ENCODE results near the gene SDF2. TPM values are rescaled to one million over a fixed set of nuclear protein-coding genes. Genes with fewer than 3 reads are reported as not detected.
"Not testable (repeated sequence)": the region's sequence is repeated elsewhere in the genome, so short reads cannot be mapped to it uniquely, and the experiment has no call there.

SDF2 gene
- total RNA-seq, 1 donor from 2014 or later, result 57.8 TPM

- Mint-ChIP-seq H3K4me1 (ENCODE audit: low read depth) (no peaks in the 10 kb centered on the region), H3K36me3 (ENCODE audit: low read depth) (peaks cover 11% of the 10 kb centered on the region), H3K9me3 (ENCODE audit: low read depth) (no peaks in the 10 kb centered on the region), H3K27ac (ENCODE audit: unreplicated experiment) (no peak overlapping the region), H3K4me3 (ENCODE audit: unreplicated experiment) (no peak overlapping the region), H3K27me3 (ENCODE audit: low read depth) (no peaks in the 10 kb centered on the region)
- TF ChIP-seq, protein P1, sequence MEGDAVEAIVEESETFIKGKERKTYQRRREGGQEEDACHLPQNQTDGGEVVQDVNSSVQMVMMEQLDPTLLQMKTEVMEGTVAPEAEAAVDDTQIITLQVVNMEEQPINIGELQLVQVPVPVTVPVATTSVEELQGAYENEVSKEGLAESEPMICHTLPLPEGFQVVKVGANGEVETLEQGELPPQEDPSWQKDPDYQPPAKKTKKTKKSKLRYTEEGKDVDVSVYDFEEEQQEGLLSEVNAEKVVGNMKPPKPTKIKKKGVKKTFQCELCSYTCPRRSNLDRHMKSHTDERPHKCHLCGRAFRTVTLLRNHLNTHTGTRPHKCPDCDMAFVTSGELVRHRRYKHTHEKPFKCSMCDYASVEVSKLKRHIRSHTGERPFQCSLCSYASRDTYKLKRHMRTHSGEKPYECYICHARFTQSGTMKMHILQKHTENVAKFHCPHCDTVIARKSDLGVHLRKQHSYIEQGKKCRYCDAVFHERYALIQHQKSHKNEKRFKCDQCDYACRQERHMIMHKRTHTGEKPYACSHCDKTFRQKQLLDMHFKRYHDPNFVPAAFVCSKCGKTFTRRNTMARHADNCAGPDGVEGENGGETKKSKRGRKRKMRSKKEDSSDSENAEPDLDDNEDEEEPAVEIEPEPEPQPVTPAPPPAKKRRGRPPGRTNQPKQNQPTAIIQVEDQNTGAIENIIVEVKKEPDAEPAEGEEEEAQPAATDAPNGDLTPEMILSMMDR (IDR thresholded peaks at IDR 0.05), result no peak
- DNase-seq (ENCODE audit: low spot score), result no peak
Measured at GRCh38 chr17:28610376-28610775, 51.3 kb downstream of the SDF2 start.

DNA sequence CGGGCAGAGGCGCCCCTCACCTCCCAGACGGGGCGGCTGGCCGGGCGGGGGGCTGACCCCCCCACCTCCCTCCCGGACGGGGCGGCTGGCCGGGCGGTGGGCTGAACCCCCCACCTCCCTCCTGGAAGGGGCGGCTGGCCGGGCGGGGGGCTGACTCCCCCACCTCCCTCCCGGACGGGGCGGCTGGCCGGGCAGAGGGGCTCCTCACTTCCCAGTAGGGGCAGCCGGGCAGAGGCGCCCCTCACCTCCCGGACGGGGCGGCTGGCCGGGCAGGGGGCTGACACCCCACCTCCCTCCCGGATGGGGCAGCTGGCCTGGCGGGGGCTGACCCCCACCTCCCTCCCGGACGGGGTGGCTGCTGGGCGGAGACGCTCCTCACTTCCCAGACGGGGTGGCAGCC, 57.7 kb downstream of the SDF2 start:
- not testable (repeated sequence) for H3K4me1 Mint-ChIP-seq (ENCODE audit: low read depth); DNase-seq (ENCODE audit: low spot score); H3K9me3 Mint-ChIP-seq (ENCODE audit: low read depth); H3K4me3 Mint-ChIP-seq (ENCODE audit: unreplicated experiment); H3K27ac Mint-ChIP-seq (ENCODE audit: unreplicated experiment); H3K27me3 Mint-ChIP-seq (ENCODE audit: low read depth); H3K36me3 Mint-ChIP-seq (ENCODE audit: low read depth)

DNA sequence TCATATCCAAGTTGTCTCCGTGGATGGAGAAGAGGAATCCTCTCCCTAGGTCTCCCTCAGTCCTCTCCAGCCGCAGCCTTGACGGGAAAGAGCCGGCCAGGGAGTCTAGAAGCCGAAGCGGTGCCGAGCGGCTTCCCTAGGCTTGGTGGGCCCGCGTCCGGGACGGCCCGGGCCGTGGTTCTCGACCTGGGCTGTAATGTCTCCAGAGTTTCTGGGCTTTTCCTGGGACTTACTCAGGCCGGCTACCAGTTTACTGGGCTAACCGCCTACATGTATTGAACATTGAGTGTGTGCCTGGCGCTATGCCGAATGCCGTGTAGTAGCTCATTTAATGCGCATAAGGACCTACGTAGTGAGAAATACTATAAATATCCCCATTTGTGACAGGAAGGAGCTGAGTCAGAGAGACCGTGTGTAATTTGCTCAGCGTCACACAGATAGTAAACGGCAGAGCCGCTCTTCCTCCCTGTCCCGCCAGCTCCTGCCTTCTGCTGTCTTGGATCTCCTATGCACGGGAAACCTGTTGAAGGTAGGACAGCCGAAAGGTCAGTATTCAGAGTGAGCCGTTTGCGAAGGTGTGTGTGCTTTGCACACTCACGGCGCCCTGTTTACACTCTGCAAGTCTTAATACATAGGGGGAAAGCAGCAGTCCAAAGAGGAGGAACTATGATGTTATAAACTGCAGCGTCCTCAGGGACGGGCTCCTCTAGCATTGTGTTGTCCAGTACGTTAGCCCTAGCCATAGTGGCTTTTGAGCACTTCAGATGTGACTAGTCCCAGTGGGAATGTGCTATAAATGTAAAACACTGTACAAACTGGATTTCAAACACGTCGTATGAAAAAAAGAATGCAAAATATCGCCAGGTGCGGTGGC, 62.2 kb downstream of the SDF2 start:
- no peak for DNase-seq (ENCODE audit: low spot score)
- no peaks in the 10 kb centered on the region for H3K9me3 Mint-ChIP-seq (ENCODE audit: low read depth)
- H3K27ac Mint-ChIP-seq (ENCODE audit: unreplicated experiment), result peak overlapping the region; percentile 97
- no peaks in the 10 kb centered on the region for H3K36me3 Mint-ChIP-seq (ENCODE audit: low read depth)
- no peaks in the 10 kb centered on the region for H3K27me3 Mint-ChIP-seq (ENCODE audit: low read depth)
- peaks cover 21% of the 10 kb centered on the region for H3K4me1 Mint-ChIP-seq (ENCODE audit: low read depth)
- H3K4me3 Mint-ChIP-seq (ENCODE audit: unreplicated experiment), result peak overlapping the region; percentile 86
- TF ChIP-seq, protein P1 (IDR thresholded peaks at IDR 0.05), result no peak

DNA sequence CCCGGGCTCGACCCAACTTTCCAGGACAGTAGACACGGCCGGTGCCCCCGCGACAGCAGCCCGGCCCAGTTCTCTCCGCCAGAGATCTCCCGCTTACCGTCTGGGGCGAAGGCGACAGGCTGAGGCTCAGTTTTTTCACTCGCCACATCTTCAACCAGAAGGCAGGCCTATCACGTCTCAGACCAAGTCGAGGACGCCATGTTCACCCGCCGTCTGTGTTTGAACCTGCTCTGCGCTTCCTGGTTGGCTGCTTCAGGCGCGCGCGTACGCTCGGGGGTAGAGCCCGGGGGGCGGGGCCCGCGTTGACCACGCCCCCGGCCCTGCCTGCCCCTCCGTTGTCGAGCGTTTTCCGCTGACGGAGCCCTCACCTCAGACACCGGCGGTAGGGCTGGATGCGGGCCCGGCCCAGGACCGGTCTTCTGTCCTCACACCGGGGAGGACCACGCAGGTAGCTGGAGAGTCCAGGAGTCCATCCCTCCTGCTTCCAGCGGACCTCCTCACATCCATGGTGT, 62.9 kb downstream of the SDF2 start, which contains the start of gene SPAG5:
SPAG5 (minus strand) TSS at position 227 of the 512 bp plus-strand sequence; CDS start at position 148, 79 bp downstream.
- Mint-ChIP-seq H3K36me3 (ENCODE audit: low read depth) (no peaks in the 10 kb centered on the region), H3K27ac (ENCODE audit: unreplicated experiment) (peak within 1 kb of the TSS; percentile 97), H3K9me3 (ENCODE audit: low read depth) (no peaks in the 10 kb centered on the region), H3K4me3 (ENCODE audit: unreplicated experiment) (peak within 1 kb of the TSS; percentile 86), H3K4me1 (ENCODE audit: low read depth) (peaks cover 21% of the 10 kb centered on the region), H3K27me3 (ENCODE audit: low read depth) (no peaks in the 10 kb centered on the region)
- peak; percentile 96 for DNase-seq (ENCODE audit: low spot score)
- TF ChIP-seq, protein P1 (IDR thresholded peaks at IDR 0.05), result no peak

GRCh38 chr17:28598389-28598788, 63.3 kb downstream of the SDF2 start:
- peak overlapping the region; percentile 86 for H3K4me3 Mint-ChIP-seq (ENCODE audit: unreplicated experiment)
- TF ChIP-seq, protein P1 (IDR thresholded peaks at IDR 0.05), result no peak
- H3K36me3 Mint-ChIP-seq (ENCODE audit: low read depth), result no peaks in the 10 kb centered on the region
- H3K27ac Mint-ChIP-seq (ENCODE audit: unreplicated experiment), result peak overlapping the region; percentile 97
- no peaks in the 10 kb centered on the region for H3K27me3 Mint-ChIP-seq (ENCODE audit: low read depth)
- peaks cover 21% of the 10 kb centered on the region for H3K4me1 Mint-ChIP-seq (ENCODE audit: low read depth)
- H3K9me3 Mint-ChIP-seq (ENCODE audit: low read depth), result no peaks in the 10 kb centered on the region
- DNase-seq (ENCODE audit: low spot score), result no peak

Other genes starting within 250 kb of the SDF2 start
- gene SLC13A2, start 188.3 kb downstream of the SDF2 start, total RNA-seq, result not detected in 3 replicates
- gene FOXN1, start 155.6 kb downstream of the SDF2 start, total RNA-seq, result not detected in 3 replicates
- 19.8 to 24.9 TPM (median 24.1 TPM) in 3 replicates for gene UNC119, start 109.3 kb downstream of the SDF2 start, total RNA-seq
- 56.5 to 65.7 TPM (median 62.9 TPM) in 3 replicates for gene PIGS, start 90.4 kb downstream of the SDF2 start, total RNA-seq
- gene ALDOC, start 85.0 kb downstream of the SDF2 start, total RNA-seq, result 3.9 to 9.5 TPM (median 8.0 TPM) in 3 replicates
- 10.3 to 20.3 TPM (median 12.9 TPM) in 3 replicates for gene SPAG5, start 62.9 kb downstream of the SDF2 start, total RNA-seq
- 4.7 to 9.0 TPM (median 6.4 TPM) in 3 replicates for gene RSKR, start 47.7 kb downstream of the SDF2 start, total RNA-seq
- 112 to 158 TPM (median 114 TPM) in 3 replicates for gene BLTP2, start 16.7 kb downstream of the SDF2 start, total RNA-seq
- 63.5 to 81.5 TPM (median 63.9 TPM) in 3 replicates for gene SUPT6H, start 299 bp upstream of the SDF2 start, total RNA-seq
- gene PROCA1, start 50.0 kb upstream of the SDF2 start, total RNA-seq, result 1.4 to 2.3 TPM (median 2.0 TPM) in 3 replicates
- 128 to 132 TPM (median 131 TPM) in 3 replicates for gene RAB34, start 56.0 kb upstream of the SDF2 start, total RNA-seq
- gene RPL23A, start 58.1 kb upstream of the SDF2 start, total RNA-seq, result 853 to 1,026 TPM (median 884 TPM) in 3 replicates
- gene TLCD1, start 64.3 kb upstream of the SDF2 start, total RNA-seq, result 12.4 to 12.9 TPM (median 12.6 TPM) in 3 replicates
- gene NEK8, start 66.9 kb upstream of the SDF2 start, total RNA-seq, result 5.3 to 6.1 TPM (median 5.5 TPM) in 3 replicates
- 68.0 to 76.3 TPM (median 73.3 TPM) in 3 replicates for gene TRAF4, start 82.1 kb upstream of the SDF2 start, total RNA-seq
- gene FAM222B, start 180.9 kb upstream of the SDF2 start, total RNA-seq, result 18.5 to 22.7 TPM (median 21.0 TPM) in 3 replicates
- 31.2 to 40.5 TPM (median 31.8 TPM) in 3 replicates for gene ERAL1, start 193.1 kb upstream of the SDF2 start, total RNA-seq
- gene FLOT2, start 235.8 kb upstream of the SDF2 start, total RNA-seq, result 46.6 to 74.1 TPM (median 65.8 TPM) in 3 replicates
- 4.4 to 6.0 TPM (median 5.8 TPM) in 3 replicates for gene DHRS13, start 241.2 kb upstream of the SDF2 start, total RNA-seq

All from chondrocyte (in vitro differentiated cells).